ENCODE data around the gene RABGAP1L.

The RABGAP1L gene

DNA sequence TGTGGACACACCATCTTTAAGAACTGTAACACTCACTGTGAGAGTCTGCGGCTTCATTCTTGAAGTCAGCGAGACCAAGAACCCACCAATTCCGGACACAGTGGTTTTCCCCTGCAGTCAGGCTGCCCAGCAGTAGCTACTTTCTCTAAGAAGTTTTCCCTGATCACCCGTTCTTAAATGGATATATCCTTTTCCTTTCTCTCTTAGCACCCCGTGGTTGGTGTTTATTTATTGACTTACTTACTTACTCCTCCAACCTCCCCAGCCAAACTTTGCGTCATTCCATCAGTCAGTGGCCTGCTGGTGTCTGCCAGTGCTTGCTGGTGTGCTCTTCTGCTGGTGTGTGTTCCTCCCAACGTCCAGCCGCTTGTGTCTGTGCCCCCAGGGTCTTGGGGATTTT lies 553.2 kb downstream of the RABGAP1L start:
- no peak for DNase-seq (ENCODE audit: low spot score)

- no peak for DNase-seq (ENCODE audit: low spot score)
These were observed 554.5 kb downstream of the RABGAP1L start for GRCh38 chr1:174713796-174714195.

DNA sequence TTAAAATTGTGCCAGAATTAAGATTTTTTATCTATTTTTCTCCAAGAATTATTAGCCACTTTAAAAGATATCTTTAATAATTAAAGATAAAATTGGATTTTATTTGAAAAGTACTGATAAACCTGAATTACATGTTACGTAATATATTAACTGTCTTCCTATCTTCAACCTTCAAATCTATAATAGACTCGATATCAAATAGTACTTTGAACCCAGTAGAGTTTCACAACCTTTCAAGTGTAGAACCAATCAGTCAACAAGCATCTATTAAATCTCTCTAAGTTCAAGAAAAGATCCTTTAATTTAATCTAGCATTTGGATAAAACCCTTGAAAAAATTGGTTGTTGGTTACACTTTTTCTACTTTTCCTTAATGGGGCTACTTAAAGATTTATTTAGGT lies 559.9 kb downstream of the RABGAP1L start:
- DNase-seq (ENCODE audit: low spot score) = no peak

DNA sequence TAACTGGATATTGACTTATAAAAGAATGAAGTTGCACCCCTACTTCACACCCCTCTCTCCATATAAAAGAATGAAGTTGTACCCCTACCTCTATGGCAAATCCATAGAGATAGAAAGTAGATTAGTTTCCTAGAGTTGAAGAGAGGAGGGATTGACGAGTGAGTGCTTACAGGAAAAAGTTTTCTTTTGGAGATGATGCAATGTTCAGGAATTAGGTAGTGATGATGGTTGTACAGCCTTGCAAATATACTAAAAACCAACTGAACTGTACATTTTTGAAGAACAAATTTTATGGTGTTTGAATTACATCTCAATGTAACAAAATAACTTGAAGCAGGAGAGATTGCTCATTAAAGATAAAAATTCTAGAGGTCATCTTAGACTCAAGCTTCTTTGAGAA lies 561.3 kb downstream of the RABGAP1L start:
- no peak for DNase-seq (ENCODE audit: low spot score)

GRCh38 chr1:174721246-174721645 lies 561.9 kb downstream of the RABGAP1L start:
- no peak for DNase-seq (ENCODE audit: low spot score)

DNA sequence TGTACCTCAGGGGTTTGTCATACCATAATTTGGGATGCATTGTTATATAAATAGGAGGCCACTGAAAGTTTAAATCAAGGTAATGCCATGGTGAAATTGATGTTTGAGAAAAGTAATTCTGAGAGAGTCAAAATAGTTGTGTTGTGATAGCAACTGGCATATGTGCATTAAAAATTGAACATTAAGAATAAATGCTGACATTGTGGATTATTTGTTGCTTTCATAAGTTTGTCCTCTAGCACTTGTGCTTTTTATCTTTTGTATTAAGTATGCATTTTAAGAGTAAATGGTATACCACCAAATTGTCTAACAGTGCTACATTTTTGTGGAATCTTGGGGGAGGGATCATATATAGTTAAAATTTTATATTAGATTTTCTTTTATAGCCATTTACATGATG lies 564.5 kb downstream of the RABGAP1L start:
- no peak for DNase-seq (ENCODE audit: low spot score)

- no peak for DNase-seq (ENCODE audit: low spot score)
These were observed 564.9 kb downstream of the RABGAP1L start for GRCh38 chr1:174724219-174724618.

DNA sequence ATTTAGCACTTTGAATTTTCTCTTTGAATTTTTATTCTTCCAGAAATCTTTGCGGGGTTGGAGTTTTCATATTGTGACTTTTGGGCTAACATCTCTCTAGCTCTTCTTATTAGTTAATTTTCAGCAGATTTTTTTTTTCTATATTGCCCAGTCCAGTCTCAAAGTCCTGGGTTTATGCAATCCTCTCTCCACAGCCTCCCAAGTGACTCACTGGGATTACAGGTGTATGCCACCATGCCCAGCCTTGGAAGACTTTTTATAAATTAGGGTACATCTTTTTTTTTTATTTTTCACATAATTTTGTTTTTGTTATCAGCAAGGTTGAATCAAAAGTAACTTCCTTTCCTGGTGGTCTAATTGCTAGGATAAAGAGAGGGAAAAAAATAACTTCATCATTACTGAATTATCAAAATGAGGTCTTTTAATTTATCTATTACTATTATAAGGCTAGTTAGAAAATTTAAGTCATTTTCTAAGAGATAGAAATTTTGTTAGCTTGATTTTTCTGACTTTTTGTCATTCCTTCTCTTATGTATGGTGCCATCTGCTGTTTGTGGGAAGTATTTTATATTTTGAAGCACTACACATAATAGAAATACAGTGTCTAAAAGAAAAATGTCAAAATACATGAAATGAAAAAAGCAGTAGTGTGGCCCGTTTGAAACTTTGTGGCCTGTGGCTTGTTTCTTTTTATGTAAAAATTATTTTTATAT lies 567.0 kb downstream of the RABGAP1L start:
- DNase-seq (ENCODE audit: low spot score) = peak; percentile 54

GRCh38 chr1:174726880-174727585 lies 567.7 kb downstream of the RABGAP1L start:
- no peak for DNase-seq (ENCODE audit: low spot score)

- DNase-seq (ENCODE audit: low spot score) = no peak
These were observed 575.0 kb downstream of the RABGAP1L start for GRCh38 chr1:174734270-174734669.

GRCh38 chr1:174736831-174737230 lies 577.5 kb downstream of the RABGAP1L start:
- DNase-seq (ENCODE audit: low spot score) = no peak

DNA sequence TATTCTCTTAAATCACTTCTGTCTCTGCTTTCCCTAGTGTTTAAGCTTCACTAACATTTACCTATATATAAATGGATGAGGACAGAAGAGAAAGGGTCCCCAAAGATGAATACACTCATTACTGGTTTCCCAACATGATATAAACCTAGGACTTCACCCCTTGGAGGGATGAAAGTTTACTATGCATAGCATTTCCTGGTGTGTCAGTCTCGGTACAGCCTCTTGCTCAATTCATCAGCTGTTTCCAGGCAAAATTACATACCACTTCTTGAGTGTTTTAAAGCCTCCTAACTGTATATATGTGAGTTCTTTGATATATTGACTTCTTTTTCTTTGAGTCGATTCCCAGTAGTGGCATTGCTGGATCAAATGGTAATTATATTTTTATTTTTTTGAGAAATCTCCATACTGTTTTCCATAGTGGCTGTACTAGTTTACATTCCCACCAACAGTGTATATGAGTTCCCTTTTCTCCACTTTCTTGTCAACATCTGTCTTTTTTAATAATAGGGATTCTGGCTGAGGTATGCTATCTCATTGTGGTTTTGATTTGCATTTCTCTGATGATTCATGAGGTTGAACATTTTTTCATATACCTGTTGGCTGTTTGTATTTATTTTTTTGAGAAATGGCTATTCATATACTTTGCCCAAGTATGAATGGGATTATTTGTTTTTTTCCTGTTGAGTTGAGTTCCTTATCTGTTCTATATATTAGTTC lies 581.1 kb downstream of the RABGAP1L start:
- DNase-seq (ENCODE audit: low spot score) = no peak

GRCh38 chr1:174742805-174743653 lies 583.7 kb downstream of the RABGAP1L start:
- no peak for DNase-seq (ENCODE audit: low spot score)

GRCh38 chr1:174743654-174744561 lies 584.6 kb downstream of the RABGAP1L start:
- peak; percentile 73 for DNase-seq (ENCODE audit: low spot score)

DNA sequence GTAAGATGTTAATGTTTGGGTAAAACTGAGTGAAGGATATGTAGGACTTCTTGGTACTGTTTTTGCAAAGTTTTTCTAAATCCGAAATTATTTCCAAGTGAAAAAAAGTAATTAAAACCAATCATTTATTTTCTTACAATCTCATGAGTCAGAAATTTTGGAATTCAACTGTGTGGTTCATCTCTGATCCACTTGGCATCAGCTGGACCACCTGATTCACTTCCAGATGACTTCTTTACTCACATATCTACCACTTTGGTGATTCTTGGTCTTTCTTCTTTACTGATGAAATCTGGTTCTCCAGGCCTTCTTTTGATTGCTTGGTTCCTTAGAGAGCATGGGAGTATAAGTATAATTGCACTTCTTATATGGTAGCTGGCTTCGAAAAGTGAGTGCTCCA lies 585.6 kb downstream of the RABGAP1L start:
- no peak for DNase-seq (ENCODE audit: low spot score)

GRCh38 chr1:174746024-174746808 lies 586.9 kb downstream of the RABGAP1L start:
- DNase-seq (ENCODE audit: low spot score) = no peak

GRCh38 chr1:174747613-174748012 lies 588.3 kb downstream of the RABGAP1L start:
- no peak for DNase-seq (ENCODE audit: low spot score)

- no peak for DNase-seq (ENCODE audit: low spot score)
These were observed 589.3 kb downstream of the RABGAP1L start for GRCh38 chr1:174748586-174748985.

DNA sequence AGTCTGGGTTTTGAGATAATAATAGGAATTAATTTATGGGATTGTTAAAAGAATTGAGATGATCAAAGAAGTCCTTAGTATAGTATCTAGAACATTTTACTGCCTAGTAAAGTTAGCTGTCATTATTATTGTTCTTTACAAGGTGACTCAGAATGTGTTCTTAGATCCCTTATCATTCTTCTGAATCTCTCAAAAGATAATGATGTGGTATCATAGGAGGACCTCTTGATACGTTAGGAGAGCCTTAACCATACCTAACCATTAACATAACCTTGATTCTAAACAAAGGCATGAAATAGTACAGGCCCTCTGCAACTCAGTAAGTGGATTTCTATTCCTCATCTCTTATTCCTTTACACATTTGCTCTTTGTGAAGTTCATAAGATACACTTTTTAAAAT lies 593.8 kb downstream of the RABGAP1L start:
- no peak for DNase-seq (ENCODE audit: low spot score)

DNA sequence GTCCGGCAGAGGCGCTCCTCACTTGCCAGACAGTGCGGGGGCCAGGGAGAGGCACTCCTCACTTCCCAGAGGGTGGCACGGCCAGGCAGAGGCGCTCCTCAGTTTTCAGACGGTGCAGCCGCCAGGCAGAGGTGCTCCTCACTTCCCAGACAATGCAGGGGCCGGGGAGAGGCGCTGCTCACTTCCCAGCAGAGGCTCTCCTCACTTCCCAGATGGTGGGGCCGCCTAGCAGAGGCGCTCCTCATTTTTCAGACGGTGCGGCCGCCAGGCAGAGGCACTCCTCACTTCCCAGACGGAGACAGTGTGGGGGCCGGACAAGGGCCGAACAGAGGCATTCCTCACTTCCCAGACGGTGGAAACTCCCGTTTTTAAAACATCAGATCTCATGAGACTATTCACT lies 602.0 kb downstream of the RABGAP1L start:
- DNase-seq (ENCODE audit: low spot score) = no peak
